ENCODE results near the gene PRPF18. TPM values are rescaled to one million over a fixed set of nuclear protein-coding genes. Genes with fewer than 3 reads are reported as not detected.

The PRPF18 gene
- total and polyA plus RNA-seq, 2 donors (not counting 1 experiment from before 2014, with no cell fraction given), result 28.8 to 30.1 TPM

DNA sequence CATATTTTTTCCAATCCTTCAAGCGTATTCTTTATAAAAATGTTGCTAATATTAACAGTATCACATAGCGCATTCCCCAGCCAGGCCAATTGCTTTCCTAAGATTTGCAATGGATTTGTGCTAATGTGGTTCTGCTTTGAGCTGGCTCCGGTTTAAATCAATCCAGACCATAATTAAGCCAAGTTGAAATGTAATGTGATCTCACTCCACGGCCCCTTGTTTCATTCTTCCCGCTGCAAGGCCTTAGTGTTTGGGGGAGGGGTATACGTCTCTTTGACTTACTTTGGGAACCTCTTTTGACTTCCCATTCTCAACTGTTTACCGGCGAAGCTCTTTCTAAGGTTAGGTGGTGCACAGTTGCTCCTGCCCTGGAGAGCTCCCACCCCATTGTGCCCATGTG, 86.4 kb downstream of the PRPF18 start:
- H3K27me3 ChIP-seq (ENCODE audit: control insufficient read depth, insufficient read depth, low read length), result no peaks in the 10 kb centered on the region
- no peak overlapping the region for H3K9ac ChIP-seq (ENCODE audit: insufficient read depth, low read length)
- H3K4me3 ChIP-seq (replicated peaks in 1 of 4; ENCODE audit: control extremely low read depth in 1 of 4, insufficient read depth in 1 of 4, low read depth in 3 of 4, low read length in 4 of 4), result no peak overlapping the region
- H3K79me2 ChIP-seq (ENCODE audit: control insufficient read depth, insufficient read depth, low read length), result peaks cover 5% of the 10 kb centered on the region
- no peak overlapping the region for H3K27ac ChIP-seq (ENCODE audit: insufficient read depth, low read length)
- H3K4me1 ChIP-seq (ENCODE audit: control insufficient read depth, extremely low read depth, insufficient read depth, low read length), result no peaks in the 10 kb centered on the region
- no peaks in the 10 kb centered on the region for H3K9me3 ChIP-seq (ENCODE audit: control insufficient read depth, insufficient read depth, low read depth, low read length)
- no peak overlapping the region for H2AFZ ChIP-seq (ENCODE audit: low read length)
- DNase-seq (ENCODE audit: low read depth in 2 of 2), result peak in 1 of 2 donors; percentile 32
- peaks cover 22% of the 10 kb centered on the region for H3K36me3 ChIP-seq (ENCODE audit: control insufficient read depth, insufficient read depth, low read length)
- no peak for TF ChIP-seq EZH2 (IDR thresholded peaks at IDR 0.05; ENCODE audit: low read length, missing control alignments)
- TF ChIP-seq, protein P1, sequence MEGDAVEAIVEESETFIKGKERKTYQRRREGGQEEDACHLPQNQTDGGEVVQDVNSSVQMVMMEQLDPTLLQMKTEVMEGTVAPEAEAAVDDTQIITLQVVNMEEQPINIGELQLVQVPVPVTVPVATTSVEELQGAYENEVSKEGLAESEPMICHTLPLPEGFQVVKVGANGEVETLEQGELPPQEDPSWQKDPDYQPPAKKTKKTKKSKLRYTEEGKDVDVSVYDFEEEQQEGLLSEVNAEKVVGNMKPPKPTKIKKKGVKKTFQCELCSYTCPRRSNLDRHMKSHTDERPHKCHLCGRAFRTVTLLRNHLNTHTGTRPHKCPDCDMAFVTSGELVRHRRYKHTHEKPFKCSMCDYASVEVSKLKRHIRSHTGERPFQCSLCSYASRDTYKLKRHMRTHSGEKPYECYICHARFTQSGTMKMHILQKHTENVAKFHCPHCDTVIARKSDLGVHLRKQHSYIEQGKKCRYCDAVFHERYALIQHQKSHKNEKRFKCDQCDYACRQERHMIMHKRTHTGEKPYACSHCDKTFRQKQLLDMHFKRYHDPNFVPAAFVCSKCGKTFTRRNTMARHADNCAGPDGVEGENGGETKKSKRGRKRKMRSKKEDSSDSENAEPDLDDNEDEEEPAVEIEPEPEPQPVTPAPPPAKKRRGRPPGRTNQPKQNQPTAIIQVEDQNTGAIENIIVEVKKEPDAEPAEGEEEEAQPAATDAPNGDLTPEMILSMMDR (conservative IDR thresholded peaks at IDR 0.05 in 1 of 2, IDR thresholded peaks at IDR 0.05 in 1 of 2; ENCODE audit: low read depth in 1 of 2, low read length in 2 of 2), result no peak
- no peaks in the 10 kb centered on the region for H4K20me1 ChIP-seq (ENCODE audit: control insufficient read depth, extremely low read depth, insufficient read depth, low read length)
- no peak overlapping the region for H3K4me2 ChIP-seq (ENCODE audit: extremely low read depth, insufficient read depth, low read length)

DNA sequence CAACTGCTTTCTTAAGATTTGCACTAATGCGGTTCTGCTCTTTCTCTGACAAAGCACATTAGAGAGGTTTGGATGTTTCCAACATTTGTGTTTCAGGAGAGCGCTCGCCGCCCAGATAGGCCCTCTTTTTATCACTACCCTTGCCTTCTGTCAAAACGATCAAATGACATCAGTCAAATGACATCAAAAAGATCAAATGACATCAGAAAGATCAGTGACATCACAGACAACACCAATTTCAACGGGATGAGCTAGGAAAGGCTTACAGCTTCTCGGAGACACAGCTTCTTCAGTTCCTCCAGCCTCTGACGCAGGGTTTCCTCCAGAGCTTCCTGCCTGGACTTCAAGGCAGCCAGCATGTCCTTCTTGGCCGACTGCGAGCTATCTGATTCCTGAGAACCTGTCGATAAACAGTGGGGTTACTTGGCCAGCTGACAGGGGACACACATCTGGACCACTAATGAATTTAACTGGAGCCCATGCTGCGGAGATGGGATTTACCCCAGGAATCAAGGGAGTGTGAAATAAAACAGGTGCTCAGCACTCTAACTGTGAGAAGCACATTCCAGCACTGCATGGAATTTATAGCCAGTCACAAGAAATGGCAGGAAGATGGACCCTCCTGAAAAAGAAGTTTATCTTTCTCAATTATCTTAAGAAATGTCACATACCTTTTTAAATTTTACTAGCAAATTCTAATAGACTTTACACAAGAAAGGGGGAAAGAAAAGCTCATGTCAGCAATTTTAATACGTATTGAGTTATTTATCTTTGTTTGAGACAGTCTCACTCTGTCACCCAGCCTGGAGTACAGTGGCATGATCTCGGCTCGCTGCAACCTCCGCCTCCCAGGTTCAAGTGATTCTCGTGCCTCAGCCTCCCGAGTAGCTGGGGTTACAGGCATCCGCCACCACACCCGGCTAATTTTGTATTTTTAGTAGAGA, 88.2 kb downstream of the PRPF18 start:
- Histone ChIP-seq H3K9ac (ENCODE audit: insufficient read depth, low read length) (no peak overlapping the region), H3K9me3 (ENCODE audit: control insufficient read depth, insufficient read depth, low read depth, low read length) (no peaks in the 10 kb centered on the region), H3K27ac (ENCODE audit: insufficient read depth, low read length) (no peak overlapping the region), H3K36me3 (ENCODE audit: control insufficient read depth, insufficient read depth, low read length) (peaks cover 20% of the 10 kb centered on the region), H2AFZ (ENCODE audit: low read length) (no peak overlapping the region), H4K20me1 (ENCODE audit: control insufficient read depth, extremely low read depth, insufficient read depth, low read length) (no peaks in the 10 kb centered on the region), H3K4me1 (ENCODE audit: control insufficient read depth, extremely low read depth, insufficient read depth, low read length) (no peaks in the 10 kb centered on the region), H3K79me2 (ENCODE audit: control insufficient read depth, insufficient read depth, low read length) (peaks cover 8% of the 10 kb centered on the region), H3K27me3 (ENCODE audit: control insufficient read depth, insufficient read depth, low read length) (no peaks in the 10 kb centered on the region), H3K4me2 (ENCODE audit: extremely low read depth, insufficient read depth, low read length) (no peak overlapping the region), H3K4me3 (replicated peaks in 1 of 4; ENCODE audit: control extremely low read depth in 1 of 4, insufficient read depth in 1 of 4, low read depth in 3 of 4, low read length in 4 of 4) (no peak overlapping the region)
- TF ChIP-seq, protein P1 (conservative IDR thresholded peaks at IDR 0.05 in 1 of 2, IDR thresholded peaks at IDR 0.05 in 1 of 2; ENCODE audit: low read depth in 1 of 2, low read length in 2 of 2), result no peak
- TF ChIP-seq EZH2 (IDR thresholded peaks at IDR 0.05; ENCODE audit: low read length, missing control alignments), result no peak
- no peak for DNase-seq (ENCODE audit: low read depth in 2 of 2)

DNA sequence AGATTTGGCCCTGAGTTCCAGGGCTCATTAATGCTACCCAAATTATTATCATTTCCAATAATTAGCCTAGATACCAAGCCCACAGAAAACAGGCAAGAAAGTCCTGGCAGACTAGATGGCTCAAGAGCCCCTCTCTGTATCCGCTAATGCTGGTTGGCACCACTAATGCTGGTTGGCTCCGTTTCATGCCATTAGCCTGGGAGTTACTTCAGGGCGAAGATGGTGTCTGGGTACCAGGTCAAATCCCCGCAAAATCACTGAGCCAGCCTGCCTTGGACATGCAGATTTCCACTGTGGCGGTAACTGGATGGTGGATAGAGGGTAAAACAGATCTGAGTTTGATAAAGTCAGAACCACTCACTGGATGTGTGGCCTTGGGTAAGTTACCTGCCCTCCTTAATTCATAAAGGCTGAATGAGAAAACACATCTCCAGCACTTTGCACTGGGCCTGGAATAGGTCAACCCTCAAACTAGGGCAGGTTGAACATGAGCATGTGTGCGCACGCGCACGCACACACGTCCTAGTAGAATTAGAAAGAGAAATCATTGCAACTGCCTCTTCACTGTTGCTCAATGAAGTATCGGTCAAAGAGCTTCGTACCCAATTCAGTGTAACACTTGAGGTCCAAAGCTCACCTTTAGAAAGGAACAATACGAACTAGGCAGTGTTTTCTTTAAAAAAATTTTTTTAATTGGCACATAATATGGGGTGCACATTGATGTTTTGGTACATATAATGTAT, 91.5 kb downstream of the PRPF18 start:
- Histone ChIP-seq H3K9me3 (ENCODE audit: control insufficient read depth, insufficient read depth, low read depth, low read length) (no peaks in the 10 kb centered on the region), H3K4me2 (ENCODE audit: extremely low read depth, insufficient read depth, low read length) (no peak overlapping the region), H2AFZ (ENCODE audit: low read length) (no peak overlapping the region), H4K20me1 (ENCODE audit: control insufficient read depth, extremely low read depth, insufficient read depth, low read length) (no peaks in the 10 kb centered on the region), H3K27me3 (ENCODE audit: control insufficient read depth, insufficient read depth, low read length) (no peaks in the 10 kb centered on the region), H3K36me3 (ENCODE audit: control insufficient read depth, insufficient read depth, low read length) (peaks cover 17% of the 10 kb centered on the region), H3K4me3 (replicated peaks in 1 of 4; ENCODE audit: control extremely low read depth in 1 of 4, insufficient read depth in 1 of 4, low read depth in 3 of 4, low read length in 4 of 4) (no peak overlapping the region), H3K79me2 (ENCODE audit: control insufficient read depth, insufficient read depth, low read length) (peaks cover 11% of the 10 kb centered on the region), H3K27ac (ENCODE audit: insufficient read depth, low read length) (no peak overlapping the region), H3K9ac (ENCODE audit: insufficient read depth, low read length) (no peak overlapping the region), H3K4me1 (ENCODE audit: control insufficient read depth, extremely low read depth, insufficient read depth, low read length) (no peaks in the 10 kb centered on the region)
- TF ChIP-seq, protein P1 (conservative IDR thresholded peaks at IDR 0.05 in 1 of 2, IDR thresholded peaks at IDR 0.05 in 1 of 2; ENCODE audit: low read depth in 1 of 2, low read length in 2 of 2), result no peak
- no peak for TF ChIP-seq EZH2 (IDR thresholded peaks at IDR 0.05; ENCODE audit: low read length, missing control alignments)
- no peak for DNase-seq (ENCODE audit: low read depth in 2 of 2)

Data from fibroblast of lung (primary cell).